HCT116 (cell line): ENCODE results near the gene SLC2A5. TPM values are rescaled to one million over a fixed set of nuclear protein-coding genes. Genes with fewer than 3 reads are reported as not detected.

Experiments
- ATAC-seq: fragments of 200-7000 bp; cut with Tn5 transposase; 2 replicates; pipeline ENCODE4 v1.9.1; 2020; ENCODE audit warnings: mild to moderate bottlenecking, moderate library complexity
- BruUV-seq: library from RNA; stranded (reverse); fragments of 400-500 nt; replicated peaks from 2 replicates; lab custom pipeline; 2021; lab: Mats Ljungman, UMichigan
- CTCF ChIA-PET: fragments of 300-600 bp; sonication (Branson Sonifier 250); formaldehyde crosslinking; loops from one replicate; lab custom pipeline; 2021; ENCODE audit warnings: antibody characterized with exemption; lab: Charles Lee
- POLR2A ChIA-PET: fragments of 300-600, 350-600 bp; sonication (Branson Sonifier 250); formaldehyde crosslinking; loops from one replicate; lab custom pipeline; 2021; ENCODE audit warnings: antibody characterized with exemption; lab: Charles Lee
- RAD21 ChIA-PET, 2 experiments: fragments of 300-600 bp; sonication (Branson Sonifier 250); formaldehyde crosslinking; loops; one replicate each; lab custom pipeline; 2023; ENCODE audit warnings: low total read pairs in 2 of 2; ENCODE audit not compliant: uncharacterized antibody in 2 of 2, unreplicated experiment in 2 of 2, low non-redundant PET in 1 of 2; lab: Charles Lee
- DNase-seq: peaks from one replicate; pipeline ENCODE4 v3.0.0-alpha.2; 2010; ENCODE audit warnings: low read depth, low spot score
- H2AFZ ChIP-seq: fragments of 200-600 bp; shearing (Covaris generic), sonication (generic); 2 replicates; pipeline ENCODE4 v1.6.1; 2017; ENCODE audit warnings: low read depth, mixed run types, mixed read lengths, antibody characterized with exemption, low read length; ENCODE audit not compliant: poor library complexity, severe bottlenecking
- H3K27ac ChIP-seq: 2 replicates; pipeline ENCODE4 v1.5.1; 2012; ENCODE audit warnings: low read depth, low read length
- H3K27me3 ChIP-seq: fragments of 200-600 bp; sonication (generic); 2 replicates; pipeline ENCODE4 v1.6.1; 2016; ENCODE audit warnings: mixed run types, low read length, mixed read lengths; ENCODE audit not compliant: insufficient read depth
- H3K36me3 ChIP-seq, 2 experiments: fragments of 200-500 bp in 1 of 2; fragments of 200-600 bp in 1 of 2; sonication (Bioruptor generic) in 1 of 2; sonication (generic) in 1 of 2; 2 replicates each; pipeline versions ENCODE4 v1.5.1 to v1.6.1; 2014 to 2016; ENCODE audit warnings: low read length in 2 of 2, inconsistent platforms in 1 of 2, mixed read lengths in 1 of 2, mixed run types in 1 of 2; ENCODE audit not compliant: insufficient read depth in 2 of 2, control insufficient read depth in 1 of 2
- H3K4me1 ChIP-seq, 2 experiments: fragments of 200-600 bp in 1 of 2; sonication (generic) in 1 of 2; 2 replicates each; pipeline versions ENCODE4 v1.5.1 to v1.6.1; 2012 to 2017; ENCODE audit warnings: low read length in 2 of 2, inconsistent platforms in 1 of 2, mild to moderate bottlenecking in 1 of 2, mixed read lengths in 1 of 2, mixed run types in 1 of 2, moderate library complexity in 1 of 2; ENCODE audit not compliant: insufficient read depth in 2 of 2, control insufficient read depth in 1 of 2
- H3K4me2 ChIP-seq: fragments of 200-600 bp; sonication (generic); 2 replicates; pipeline ENCODE4 v1.6.1; 2017; ENCODE audit warnings: mixed run types, low read length, mixed read lengths
- H3K4me3 ChIP-seq, 2 experiments: fragments of 200-600 bp in 1 of 2; sonication (generic) in 1 of 2; replicated peaks in 1 of 2; 2 replicates each; pipeline ENCODE4 v1.5.1; 2011 to 2016; ENCODE audit warnings: low read length in 2 of 2, control low read depth in 1 of 2, low read depth in 1 of 2, mild to moderate bottlenecking in 1 of 2, mixed read lengths in 1 of 2, mixed run types in 1 of 2
- H3K79me2 ChIP-seq: fragments of 200-600 bp; sonication (generic); 2 replicates; pipeline ENCODE4 v1.6.1; 2017; ENCODE audit warnings: mild to moderate bottlenecking, mixed run types, low read length, moderate library complexity, mixed read lengths; ENCODE audit not compliant: insufficient read depth
- H3K9ac ChIP-seq: fragments of 200-600 bp; sonication (generic); 2 replicates; pipeline ENCODE4 v1.6.1; 2016; ENCODE audit warnings: low read length, mixed read lengths
- H3K9me2 ChIP-seq: fragments of 200-600 bp; sonication (generic), shearing (Covaris generic); 2 replicates; pipeline ENCODE4 v1.6.1; 2017; ENCODE audit warnings: mixed run types, mild to moderate bottlenecking, moderate library complexity; ENCODE audit not compliant: insufficient read depth
- H3K9me3 ChIP-seq, 2 experiments: fragments of 200-500 bp in 1 of 2; fragments of 200-600 bp in 1 of 2; sonication (Bioruptor generic) in 1 of 2; sonication (generic) in 1 of 2; 2 replicates each; pipeline ENCODE4 v1.6.1; 2014 to 2017; ENCODE audit warnings: low read length in 2 of 2, mixed read lengths in 2 of 2, inconsistent platforms in 1 of 2, low read depth in 1 of 2, mild to moderate bottlenecking in 1 of 2, mixed run types in 1 of 2, moderate library complexity in 1 of 2; ENCODE audit not compliant: control insufficient read depth in 1 of 2, insufficient read depth in 1 of 2
- H4K20me1 ChIP-seq: fragments of 200-600 bp; sonication (generic), shearing (Covaris generic); 2 replicates; pipeline ENCODE4 v1.6.1; 2017; ENCODE audit warnings: mixed run types, mild to moderate bottlenecking, moderate library complexity; ENCODE audit not compliant: insufficient read depth
- CBX3 ChIP-seq: IDR thresholded peaks from 2 replicates; pipeline ENCODE4 v1.6.1; 2012; ENCODE audit warnings: low read depth
- CEBPB ChIP-seq: IDR thresholded peaks from 2 replicates; pipeline ENCODE4 v1.6.1; 2012; ENCODE audit warnings: low read depth
- EGR1 ChIP-seq: IDR thresholded peaks from 2 replicates; pipeline ENCODE4 v1.6.1; 2012; ENCODE audit warnings: low read depth
- ELF1 ChIP-seq: IDR thresholded peaks from 2 replicates; pipeline ENCODE4 v1.6.1; 2012; ENCODE audit warnings: low read depth, borderline replicate concordance
- EZH2 ChIP-seq: fragments of 200-600 bp; sonication (generic); IDR thresholded peaks from 2 replicates; pipeline ENCODE4 v1.6.1; 2017; ENCODE audit warnings: antibody characterized with exemption, mixed run types
- EZH2phosphoT487 ChIP-seq: fragments of 200-600 bp; IDR thresholded peaks from 2 replicates; pipeline ENCODE4 v1.6.1; 2018; ENCODE audit warnings: antibody characterized with exemption, borderline replicate concordance
- FOSL1 ChIP-seq: IDR thresholded peaks from 2 replicates; pipeline ENCODE4 v1.6.1; 2012; ENCODE audit warnings: low read depth
- JUND ChIP-seq: IDR thresholded peaks from 2 replicates; pipeline ENCODE4 v1.6.1; 2012
- POLR2AphosphoS5 ChIP-seq: IDR thresholded peaks from 2 replicates; pipeline ENCODE4 v1.6.1; 2011; ENCODE audit warnings: mild to moderate bottlenecking, low read depth, low read length, moderate library complexity
- RAD21 ChIP-seq: IDR thresholded peaks from 2 replicates; pipeline ENCODE4 v1.6.1; 2012; ENCODE audit warnings: low read depth, mild to moderate bottlenecking
- SIN3A ChIP-seq: IDR thresholded peaks from 2 replicates; pipeline ENCODE4 v1.6.1; 2012; ENCODE audit warnings: low read depth
- SRF ChIP-seq: IDR thresholded peaks from 2 replicates; pipeline ENCODE4 v1.6.1; 2012; ENCODE audit warnings: low read depth
- TCF7L2 ChIP-seq: IDR thresholded peaks from 2 replicates; pipeline ENCODE4 v1.7.0; 2011; ENCODE audit warnings: borderline replicate concordance, inconsistent platforms; ENCODE audit not compliant: insufficient read depth, insufficient read length; ENCODE audit errors: extremely low read depth
- YY1 ChIP-seq: IDR thresholded peaks from 2 replicates; pipeline ENCODE4 v1.6.1; 2011; ENCODE audit warnings: low read length, low read depth, moderate library complexity, mild to moderate bottlenecking; ENCODE audit not compliant: insufficient replicate concordance; ENCODE audit errors: extremely low read depth
- ZNF274 ChIP-seq: fragments of 200-500 bp; sonication (Bioruptor generic); IDR thresholded peaks from 2 replicates; pipeline ENCODE4 v1.6.1; 2014; ENCODE audit warnings: mild to moderate bottlenecking, low read depth, low read length, inconsistent platforms
- intact Hi-C: fragments of 100-400 bp; cut with micrococcal nuclease; formaldehyde crosslinking; loops from 2 replicates; pipeline ENCODE4 v1.10.0; 2022
- total RNA-seq: library from RNA; stranded (reverse); gene quantifications from one replicate; pipeline ENCODE4 v1.2.1, GENCODE V29; 2021; ENCODE audit not compliant: unreplicated experiment
- TF ChIP-seq, protein P1 (sequence below): IDR thresholded peaks from 2 replicates; pipeline ENCODE4 v1.6.1; 2012
- TF ChIP-seq, protein P2 (sequence below): IDR thresholded peaks from 2 replicates; pipeline ENCODE4 v1.6.1; 2012

The SLC2A5 gene
- total RNA-seq, 1 experiment from 2014 or later: not detected

DNA sequence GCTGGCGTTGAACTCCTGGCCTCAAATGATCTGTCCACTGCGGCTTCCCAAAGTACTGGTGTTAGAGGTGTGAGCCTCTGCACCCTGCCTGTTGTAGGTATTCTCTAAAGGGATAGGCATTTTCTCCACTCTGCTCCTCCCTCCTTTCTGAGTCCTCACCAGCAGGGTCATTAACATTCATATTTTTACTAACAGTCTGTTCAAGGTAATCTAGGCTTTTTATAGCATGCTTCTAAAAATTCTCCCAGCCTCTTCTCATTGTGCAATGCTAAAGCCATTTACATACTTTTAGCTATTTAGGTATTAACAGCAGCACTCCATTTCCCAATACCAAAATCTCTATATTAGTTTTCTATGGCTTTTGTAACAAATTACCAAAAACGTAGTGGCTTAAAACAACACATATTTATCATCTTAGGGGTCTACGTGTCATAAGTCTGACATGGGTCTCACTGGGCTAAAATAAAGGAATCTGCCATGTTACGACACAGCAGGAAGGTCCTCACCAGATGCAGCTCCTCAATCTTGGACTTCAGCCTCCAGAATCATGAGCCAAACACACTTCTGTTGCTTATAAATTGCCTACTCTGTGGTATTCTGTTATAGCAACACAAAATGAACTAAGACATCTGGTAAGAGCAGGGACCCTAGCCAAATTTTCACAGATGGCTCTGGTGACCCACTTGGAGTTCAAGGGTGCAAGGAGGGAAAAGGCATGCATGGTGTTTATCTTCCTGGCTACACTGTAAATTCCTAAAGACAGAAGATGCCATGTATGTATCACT lies 40.3 kb downstream of the SLC2A5 start:
- Histone ChIP-seq H3K79me2 (no peaks in the 10 kb centered on the region), H3K27me3 (no peaks in the 10 kb centered on the region), H3K9me3 (peaks cover 0 to 11% of the 10 kb centered on the region in 2 experiments; a peak in 1 of 4 replicates), H4K20me1 (no peaks in the 10 kb centered on the region), H3K36me3 (no peaks in the 10 kb centered on the region), H2AFZ (no peak overlapping the region), H3K4me1 (no peaks in the 10 kb centered on the region), H3K27ac (no peak overlapping the region), H3K9ac (no peak overlapping the region), H3K4me2 (no peak overlapping the region), H3K9me2 (no peaks in the 10 kb centered on the region), H3K4me3 (no peak overlapping the region)
- TF ChIP-seq TCF7L2: no peak
- TF ChIP-seq EGR1: no peak
- no peak for TF ChIP-seq RAD21
- no peak for TF ChIP-seq JUND
- TF ChIP-seq CBX3: no peak
- TF ChIP-seq CEBPB: no peak
- no peak for TF ChIP-seq EZH2
- TF ChIP-seq SRF: no peak
- TF ChIP-seq ZNF274: no peak
- TF ChIP-seq, protein P1, sequence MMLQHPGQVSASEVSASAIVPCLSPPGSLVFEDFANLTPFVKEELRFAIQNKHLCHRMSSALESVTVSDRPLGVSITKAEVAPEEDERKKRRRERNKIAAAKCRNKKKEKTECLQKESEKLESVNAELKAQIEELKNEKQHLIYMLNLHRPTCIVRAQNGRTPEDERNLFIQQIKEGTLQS: no peak
- RAD21 ChIA-PET: no interaction called here
- CTCF ChIA-PET: no interaction called here
- BruUV-seq: no TSS peak
- POLR2A ChIA-PET: no interaction called here
- DNase-seq (no peak), ATAC-seq (no peak)
- intact Hi-C loops: no loop called here

DNA sequence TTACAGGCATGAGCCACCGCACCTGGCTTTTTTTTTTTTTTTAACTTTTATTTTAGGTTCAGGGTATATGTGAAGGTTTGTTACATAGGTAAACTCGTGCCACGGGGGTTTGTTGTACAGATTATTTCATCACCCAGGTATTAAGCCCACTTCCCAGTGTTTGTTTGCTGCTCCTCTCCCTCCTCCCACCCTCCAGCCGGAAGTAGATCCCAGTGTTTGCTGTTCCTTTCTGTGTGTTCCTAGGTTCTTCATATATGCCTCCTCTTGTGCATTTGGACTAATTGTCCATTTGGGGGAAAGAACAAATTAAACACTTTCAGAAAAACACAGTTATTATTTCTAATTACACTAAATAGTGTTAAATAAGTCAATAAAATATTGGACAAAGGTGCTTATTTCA lies 42.1 kb downstream of the SLC2A5 start:
- Histone ChIP-seq H3K9me3 (peaks cover 0 to 11% of the 10 kb centered on the region in 2 experiments; a peak in 1 of 4 replicates), H2AFZ (no peak overlapping the region), H3K79me2 (no peaks in the 10 kb centered on the region), H3K4me1 (no peaks in the 10 kb centered on the region), H3K27ac (no peak overlapping the region), H3K9ac (no peak overlapping the region), H3K9me2 (no peaks in the 10 kb centered on the region), H3K4me2 (no peak overlapping the region), H3K27me3 (no peaks in the 10 kb centered on the region), H4K20me1 (no peaks in the 10 kb centered on the region), H3K36me3 (no peaks in the 10 kb centered on the region), H3K4me3 (no peak overlapping the region)
- ATAC-seq: no peak
- BruUV-seq: no TSS peak
- DNase-seq: no peak
- POLR2A ChIA-PET: no interaction called here
- CTCF ChIA-PET: no interaction called here
- RAD21 ChIA-PET: no interaction called here
- intact Hi-C loops: no loop called here
- TF ChIP-seq POLR2AphosphoS5 (no peak), FOSL1 (no peak), CEBPB (no peak), ELF1 (no peak), JUND (no peak), YY1 (no peak), EZH2phosphoT487 (no peak), RAD21 (no peak), TCF7L2 (no peak), SIN3A (no peak), EGR1 (no peak)
- TF ChIP-seq, protein P2, sequence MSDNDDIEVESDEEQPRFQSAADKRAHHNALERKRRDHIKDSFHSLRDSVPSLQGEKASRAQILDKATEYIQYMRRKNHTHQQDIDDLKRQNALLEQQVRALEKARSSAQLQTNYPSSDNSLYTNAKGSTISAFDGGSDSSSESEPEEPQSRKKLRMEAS: no peak
- TF ChIP-seq, all 23 proteins: peak for 0
